ENCODE measurements around the gene MAPK8IP1. TPM values are rescaled to one million over a fixed set of nuclear protein-coding genes. Genes with fewer than 3 reads are reported as not detected.
"Not testable (repeated sequence)": the region's sequence is repeated elsewhere in the genome, so short reads cannot be mapped to it uniquely, and the experiment has no call there.

MAPK8IP1 gene
- total RNA-seq, 1 donor from 2014 or later, result 299 TPM

DNA sequence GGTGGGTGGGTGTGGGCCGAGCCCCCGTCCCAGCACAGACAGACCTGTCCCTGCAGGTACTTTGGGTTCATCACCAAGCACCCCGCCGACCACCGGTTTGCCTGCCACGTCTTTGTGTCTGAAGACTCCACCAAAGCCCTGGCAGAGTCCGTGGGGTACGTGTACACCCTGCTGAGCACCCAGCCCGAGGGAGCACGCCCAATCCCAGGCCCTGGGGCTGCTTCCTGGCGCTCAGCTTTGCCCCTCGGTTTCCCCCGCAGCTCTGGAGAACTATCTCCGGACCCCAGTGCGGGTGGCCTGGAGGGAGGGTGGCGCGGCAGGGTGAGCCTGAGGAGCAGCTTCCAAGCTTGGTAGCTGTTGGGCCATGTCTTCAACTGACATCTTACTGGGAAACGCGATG lies 19.6 kb downstream of the MAPK8IP1 start:
- no peak overlapping the region for H3K27ac Mint-ChIP-seq (ENCODE audit: unreplicated experiment)
- TF ChIP-seq, protein P1, sequence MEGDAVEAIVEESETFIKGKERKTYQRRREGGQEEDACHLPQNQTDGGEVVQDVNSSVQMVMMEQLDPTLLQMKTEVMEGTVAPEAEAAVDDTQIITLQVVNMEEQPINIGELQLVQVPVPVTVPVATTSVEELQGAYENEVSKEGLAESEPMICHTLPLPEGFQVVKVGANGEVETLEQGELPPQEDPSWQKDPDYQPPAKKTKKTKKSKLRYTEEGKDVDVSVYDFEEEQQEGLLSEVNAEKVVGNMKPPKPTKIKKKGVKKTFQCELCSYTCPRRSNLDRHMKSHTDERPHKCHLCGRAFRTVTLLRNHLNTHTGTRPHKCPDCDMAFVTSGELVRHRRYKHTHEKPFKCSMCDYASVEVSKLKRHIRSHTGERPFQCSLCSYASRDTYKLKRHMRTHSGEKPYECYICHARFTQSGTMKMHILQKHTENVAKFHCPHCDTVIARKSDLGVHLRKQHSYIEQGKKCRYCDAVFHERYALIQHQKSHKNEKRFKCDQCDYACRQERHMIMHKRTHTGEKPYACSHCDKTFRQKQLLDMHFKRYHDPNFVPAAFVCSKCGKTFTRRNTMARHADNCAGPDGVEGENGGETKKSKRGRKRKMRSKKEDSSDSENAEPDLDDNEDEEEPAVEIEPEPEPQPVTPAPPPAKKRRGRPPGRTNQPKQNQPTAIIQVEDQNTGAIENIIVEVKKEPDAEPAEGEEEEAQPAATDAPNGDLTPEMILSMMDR (IDR thresholded peaks at IDR 0.05; ENCODE audit: partially characterized antibody, unreplicated experiment), result no peak

GRCh38 chr11:45905576-45905975 lies 20.1 kb downstream of the MAPK8IP1 start:
- Mint-ChIP-seq H3K4me1 (ENCODE audit: low read depth, unreplicated experiment) (peaks cover 19% of the 10 kb centered on the region), H3K27me3 (ENCODE audit: unreplicated experiment) (peaks cover 26% of the 10 kb centered on the region), H3K9me3 (ENCODE audit: unreplicated experiment) (peaks cover 12% of the 10 kb centered on the region)
- not testable (repeated sequence) for DNase-seq; H3K4me3 Mint-ChIP-seq (ENCODE audit: unreplicated experiment); H3K27ac Mint-ChIP-seq (ENCODE audit: unreplicated experiment); H3K36me3 Mint-ChIP-seq (ENCODE audit: unreplicated experiment)

More for the DNA sequence above, 19.6 kb downstream of the MAPK8IP1 start:
- Mint-ChIP-seq H3K27me3 (ENCODE audit: unreplicated experiment) (peaks cover 28% of the 10 kb centered on the region), H3K4me1 (ENCODE audit: low read depth, unreplicated experiment) (peaks cover 21% of the 10 kb centered on the region), H3K9me3 (ENCODE audit: unreplicated experiment) (peaks cover 12% of the 10 kb centered on the region), H3K36me3 (ENCODE audit: unreplicated experiment) (peaks cover 5% of the 10 kb centered on the region), H3K4me3 (ENCODE audit: unreplicated experiment) (no peak overlapping the region)
- DNase-seq, result no peak

DNA sequence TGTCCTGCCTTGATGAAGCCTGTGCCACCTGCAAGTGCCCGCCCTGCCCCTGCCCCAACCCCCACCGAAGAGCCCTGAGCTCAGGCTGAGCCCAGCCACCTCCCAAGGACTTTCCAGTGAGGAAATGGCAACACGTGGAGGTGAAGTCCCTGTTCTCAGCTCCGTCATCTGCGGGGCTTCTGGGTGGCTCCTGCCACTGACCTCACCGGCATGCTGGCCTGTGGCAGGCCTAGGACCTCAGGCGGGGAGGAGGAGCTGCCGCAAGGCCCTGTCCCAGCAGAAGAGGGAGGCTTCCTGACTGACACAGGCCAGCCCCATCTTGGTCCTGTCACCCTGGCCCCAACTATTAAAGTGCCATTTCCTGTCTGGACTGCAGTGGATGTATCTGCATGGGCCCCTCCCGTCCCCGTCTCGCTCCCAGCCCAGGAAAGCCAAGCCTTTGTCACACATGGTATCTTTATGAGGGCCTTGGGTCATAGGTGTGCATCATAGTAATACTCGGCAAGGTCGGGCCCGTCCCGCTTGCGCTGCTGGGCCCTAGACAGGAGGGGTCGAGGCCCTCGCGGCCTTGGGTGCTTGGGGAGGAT lies 20.7 kb downstream of the MAPK8IP1 start:
- H3K27me3 Mint-ChIP-seq (ENCODE audit: unreplicated experiment), result peaks cover 23% of the 10 kb centered on the region
- H3K4me1 Mint-ChIP-seq (ENCODE audit: low read depth, unreplicated experiment), result peaks cover 16% of the 10 kb centered on the region
- H3K4me3 Mint-ChIP-seq (ENCODE audit: unreplicated experiment), result no peak overlapping the region
- H3K9me3 Mint-ChIP-seq (ENCODE audit: unreplicated experiment), result peaks cover 12% of the 10 kb centered on the region
- TF ChIP-seq, protein P1 (IDR thresholded peaks at IDR 0.05; ENCODE audit: partially characterized antibody, unreplicated experiment), result no peak
- H3K27ac Mint-ChIP-seq (ENCODE audit: unreplicated experiment), result peak overlapping the region; percentile 77
- no peak for DNase-seq
- H3K36me3 Mint-ChIP-seq (ENCODE audit: unreplicated experiment), result peaks cover 5% of the 10 kb centered on the region

- TF ChIP-seq, protein P1 (IDR thresholded peaks at IDR 0.05; ENCODE audit: partially characterized antibody, unreplicated experiment), result no peak
Measured at GRCh38 chr11:45906965-45907611, 21.6 kb downstream of the MAPK8IP1 start, which contains the start of gene FREY1. Gene FREY1 (minus strand): TSS chr11:45907271. CDS start chr11:45907245, 26 bp downstream.

GRCh38 chr11:45907911-45908370 lies 22.5 kb downstream of the MAPK8IP1 start:
- Mint-ChIP-seq H3K36me3 (ENCODE audit: unreplicated experiment) (peaks cover 5% of the 10 kb centered on the region), H3K9me3 (ENCODE audit: unreplicated experiment) (peaks cover 12% of the 10 kb centered on the region), H3K4me3 (ENCODE audit: unreplicated experiment) (no peak overlapping the region), H3K4me1 (ENCODE audit: low read depth, unreplicated experiment) (peaks cover 9% of the 10 kb centered on the region), H3K27ac (ENCODE audit: unreplicated experiment) (peak overlapping the region; percentile 85), H3K27me3 (ENCODE audit: unreplicated experiment) (peaks cover 19% of the 10 kb centered on the region)
- no peak for DNase-seq
- TF ChIP-seq, protein P1 (IDR thresholded peaks at IDR 0.05; ENCODE audit: partially characterized antibody, unreplicated experiment), result no peak

More at GRCh38 chr11:45906965-45907611, 21.6 kb downstream of the MAPK8IP1 start, which contains the start of gene FREY1:
- H3K36me3 Mint-ChIP-seq (ENCODE audit: unreplicated experiment), result peaks cover 5% of the 10 kb centered on the region
- DNase-seq, result no peak
- peaks cover 20% of the 10 kb centered on the region for H3K27me3 Mint-ChIP-seq (ENCODE audit: unreplicated experiment)
- peaks cover 12% of the 10 kb centered on the region for H3K9me3 Mint-ChIP-seq (ENCODE audit: unreplicated experiment)
- H3K4me3 Mint-ChIP-seq (ENCODE audit: unreplicated experiment), result peak within 1 kb of the TSS; percentile 12
- H3K4me1 Mint-ChIP-seq (ENCODE audit: low read depth, unreplicated experiment), result peaks cover 9% of the 10 kb centered on the region
- peak within 1 kb of the TSS; percentile 77 for H3K27ac Mint-ChIP-seq (ENCODE audit: unreplicated experiment)

Measured in glutamatergic neuron (in vitro differentiated cells).